CD14-positive monocyte (primary cell): ENCODE measurements around the gene ZMYND10. TPM values are rescaled to one million over a fixed set of nuclear protein-coding genes. Genes with fewer than 3 reads are reported as not detected.

Source experiments
- DNase-seq, 3 donors: peaks; one replicate each; pipeline ENCODE4 v3.0.0-alpha.2; 2011 to 2022
- H2AFZ ChIP-seq: 2 replicates; pipeline ENCODE4 v1.6.0; 2012; ENCODE audit warnings: mild to moderate bottlenecking, low read depth, low read length, inconsistent platforms; ENCODE audit not compliant: insufficient read depth, poor library complexity, severe bottlenecking
- H3K27ac ChIP-seq, 2 donors: 1 replicate in 1 of 2; 2 replicates in 1 of 2; pipeline ENCODE4 v1.5.1; 2012 to 2013; ENCODE audit warnings: low read length in 2 of 2, control low read depth in 1 of 2, inconsistent platforms in 1 of 2, low read depth in 1 of 2, mild to moderate bottlenecking in 1 of 2
- H3K27me3 ChIP-seq, 2 donors: one replicate each; pipeline versions ENCODE4 v1.6.0 to v1.6.1; 2011 to 2013; ENCODE audit warnings: low read length in 2 of 2; ENCODE audit not compliant: control insufficient read depth in 2 of 2, insufficient read depth in 2 of 2
- H3K36me3 ChIP-seq, 2 donors: replicated peaks in 1 of 2; 1 replicate in 1 of 2; 2 replicates in 1 of 2; pipeline versions ENCODE4 v1.5.1 to v1.6.1; 2012 to 2013; ENCODE audit warnings: low read length in 2 of 2, control low read depth in 1 of 2, inconsistent platforms in 1 of 2, mild to moderate bottlenecking in 1 of 2; ENCODE audit not compliant: insufficient read depth in 2 of 2, control insufficient read depth in 1 of 2
- H3K4me1 ChIP-seq, 2 donors: 1 replicate in 1 of 2; 2 replicates in 1 of 2; pipeline versions ENCODE4 v1.5.1 to v1.6.1; 2012 to 2013; ENCODE audit warnings: low read length in 2 of 2, control low read depth in 1 of 2, inconsistent platforms in 1 of 2, mild to moderate bottlenecking in 1 of 2, moderate library complexity in 1 of 2; ENCODE audit not compliant: insufficient read depth in 2 of 2, control insufficient read depth in 1 of 2
- H3K4me2 ChIP-seq: replicated peaks from 2 replicates; pipeline ENCODE3; 2012; ENCODE audit warnings: low read length, moderate library complexity, mild to moderate bottlenecking; ENCODE audit not compliant: poor library complexity, severe bottlenecking; ENCODE audit errors: extremely low read depth
- H3K4me3 ChIP-seq, 3 experiments: fragments of 200-600 bp in 1 of 3; sonication (generic) in 1 of 3; replicated peaks in 1 of 3; 1 replicate in 2 of 3; 2 replicates in 1 of 3; pipeline ENCODE4 v1.5.1; 2011 to 2013; ENCODE audit warnings: low read length in 3 of 3, mild to moderate bottlenecking in 3 of 3, control low read depth in 2 of 3, low read depth in 2 of 3, inconsistent platforms in 1 of 3, moderate library complexity in 1 of 3
- H3K79me2 ChIP-seq: 2 replicates; pipeline ENCODE4 v1.6.0; 2012; ENCODE audit warnings: mild to moderate bottlenecking, control low read depth, inconsistent platforms, low read length, moderate library complexity; ENCODE audit not compliant: insufficient read depth
- H3K9ac ChIP-seq: 2 replicates; pipeline ENCODE4 v1.6.0; 2017; ENCODE audit warnings: low read length, mild to moderate bottlenecking; ENCODE audit not compliant: insufficient read depth, poor library complexity, severe bottlenecking
- H3K9me3 ChIP-seq, 2 donors: replicated peaks in 1 of 2; 1 replicate in 1 of 2; 2 replicates in 1 of 2; pipeline versions ENCODE4 v1.5.1 to v1.6.1; 2012 to 2013; ENCODE audit warnings: low read length in 2 of 2, control low read depth in 1 of 2; ENCODE audit not compliant: control insufficient read depth in 1 of 2, insufficient read depth in 1 of 2
- H4K20me1 ChIP-seq: 2 replicates; pipeline ENCODE4 v1.6.0; 2012; ENCODE audit warnings: mild to moderate bottlenecking, low read length, control low read depth, moderate library complexity; ENCODE audit not compliant: insufficient read depth
- H3K27ac Mint-ChIP-seq, 7 donors: one replicate each; pipeline ENCODE4 v1.8.0; 2020; ENCODE audit warnings: mild to moderate bottlenecking in 7 of 7, mixed read lengths in 7 of 7, moderate library complexity in 6 of 7, inconsistent platforms in 2 of 7
- H3K27me3 Mint-ChIP-seq, 3 donors: one replicate each; pipeline ENCODE4 v1.8.0; 2021 to 2022; ENCODE audit warnings: low read depth in 3 of 3, mild to moderate bottlenecking in 3 of 3, mixed read lengths in 3 of 3, moderate library complexity in 3 of 3, inconsistent platforms in 1 of 3
- H3K36me3 Mint-ChIP-seq, 2 donors: one replicate each; pipeline ENCODE4 v1.8.0; 2020; ENCODE audit warnings: mixed read lengths in 2 of 2, inconsistent platforms in 1 of 2, mild to moderate bottlenecking in 1 of 2
- H3K4me1 Mint-ChIP-seq: one replicate; pipeline ENCODE4 v1.8.0; 2020; ENCODE audit warnings: mild to moderate bottlenecking, mixed read lengths
- H3K4me3 Mint-ChIP-seq, 2 donors: one replicate each; pipeline ENCODE4 v1.8.0; 2020; ENCODE audit warnings: mild to moderate bottlenecking in 2 of 2, mixed read lengths in 2 of 2, moderate library complexity in 1 of 2
- H3K9me3 Mint-ChIP-seq, 7 donors: one replicate each; pipeline ENCODE4 v1.8.0; 2020 to 2022; ENCODE audit warnings: mixed read lengths in 7 of 7, mild to moderate bottlenecking in 6 of 7, moderate library complexity in 6 of 7, inconsistent platforms in 2 of 7
- WGBS: methylation state at CpG from one replicate; pipeline ENCODE4 v1.1.5; 2013; ENCODE audit warnings: missing lambda C conversion rate; ENCODE audit not compliant: insufficient coverage; 5-methylcytosine and 5-hydroxymethylcytosine counted together
- intact Hi-C, 2 donors: fragments of 100-400 bp; cut with micrococcal nuclease; formaldehyde crosslinking; loops; one replicate each; pipeline versions ENCODE4 v1.15.0 to v1.15.1; 2023
- polyA plus RNA-seq, 3 donors: library from polyadenylated mRNA; depleted of rRNA in 1 of 3; unstranded in 2 of 3; stranded (reverse) in 1 of 3; fragments of 300-500 nt in 2 of 3; fragments of >200 nt in 1 of 3; fragmentation: Illumina TruSeq in 2 of 3; gene quantifications; 1 replicate in 2 of 3; 2 replicates in 1 of 3; pipeline ENCODE4 v1.2.3, GENCODE V29; 2012 to 2021
- TF ChIP-seq, protein P1 (sequence below): fragments of 200-600 bp; IDR thresholded peaks from one replicate; pipeline ENCODE4 v1.8.0; 2022; ENCODE audit warnings: antibody characterized with exemption, mild to moderate bottlenecking

ZMYND10 gene
- polyA plus RNA-seq, 3 donors: 0.12 to 1.7 (median 0.19) TPM

- H3K9ac ChIP-seq: peak within 1 kb of the TSS; percentile 94
- peak within 1 kb of the TSS; percentile 77 for H2AFZ ChIP-seq
- peaks cover 13 to 18% of the 10 kb centered on the region in 2 donors for H3K36me3 Mint-ChIP-seq
- intact Hi-C loops: no loop called here
- H3K79me2 ChIP-seq: peaks cover 69% of the 10 kb centered on the region
- peak within 1 kb of the TSS; percentile 95 for H3K4me2 ChIP-seq
- H3K27me3 ChIP-seq: no peaks in the 10 kb centered on the region
- no peaks in the 10 kb centered on the region for H3K9me3 ChIP-seq
- H3K36me3 ChIP-seq: peaks cover 6 to 10% of the 10 kb centered on the region in 2 donors
- peak within 1 kb of the TSS; percentile 50 to 94 (median 83) for H3K4me3 ChIP-seq
- peak; percentile 47 to 63 (median 60) for DNase-seq
- H3K4me1 ChIP-seq: peaks cover 59 to 92% of the 10 kb centered on the region in 2 donors
- H4K20me1 ChIP-seq: peaks cover 21% of the 10 kb centered on the region
- H3K27me3 Mint-ChIP-seq: no peaks in the 10 kb centered on the region
- H3K4me3 Mint-ChIP-seq: peak within 1 kb of the TSS; percentile 79 to 96
- no peaks in the 10 kb centered on the region for H3K9me3 Mint-ChIP-seq
- H3K4me1 Mint-ChIP-seq: peaks cover 69% of the 10 kb centered on the region
- H3K27ac Mint-ChIP-seq: peak within 1 kb of the TSS; percentile 94 to 99 (median 96)
- peak within 1 kb of the TSS; percentile 91 to 98 for H3K27ac ChIP-seq
- under 1% methylated on average over 80 of the region's 85 CpGs for WGBS
- TF ChIP-seq, protein P1, sequence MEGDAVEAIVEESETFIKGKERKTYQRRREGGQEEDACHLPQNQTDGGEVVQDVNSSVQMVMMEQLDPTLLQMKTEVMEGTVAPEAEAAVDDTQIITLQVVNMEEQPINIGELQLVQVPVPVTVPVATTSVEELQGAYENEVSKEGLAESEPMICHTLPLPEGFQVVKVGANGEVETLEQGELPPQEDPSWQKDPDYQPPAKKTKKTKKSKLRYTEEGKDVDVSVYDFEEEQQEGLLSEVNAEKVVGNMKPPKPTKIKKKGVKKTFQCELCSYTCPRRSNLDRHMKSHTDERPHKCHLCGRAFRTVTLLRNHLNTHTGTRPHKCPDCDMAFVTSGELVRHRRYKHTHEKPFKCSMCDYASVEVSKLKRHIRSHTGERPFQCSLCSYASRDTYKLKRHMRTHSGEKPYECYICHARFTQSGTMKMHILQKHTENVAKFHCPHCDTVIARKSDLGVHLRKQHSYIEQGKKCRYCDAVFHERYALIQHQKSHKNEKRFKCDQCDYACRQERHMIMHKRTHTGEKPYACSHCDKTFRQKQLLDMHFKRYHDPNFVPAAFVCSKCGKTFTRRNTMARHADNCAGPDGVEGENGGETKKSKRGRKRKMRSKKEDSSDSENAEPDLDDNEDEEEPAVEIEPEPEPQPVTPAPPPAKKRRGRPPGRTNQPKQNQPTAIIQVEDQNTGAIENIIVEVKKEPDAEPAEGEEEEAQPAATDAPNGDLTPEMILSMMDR: no peak
Measured at GRCh38 chr3:50340448-50341329, 4.8 kb downstream of the ZMYND10 start, which contains the start of gene RASSF1. Gene RASSF1 (minus strand): TSS chr3:50340836. CDS start chr3:50340805, 31 bp downstream.

- intact Hi-C loops: no loop called here
- TF ChIP-seq, protein P1: no peak
- WGBS: 2% methylated on average over 9 of the region's 9 CpGs
- Histone ChIP-seq H3K27ac (peak overlapping the region; percentile 91 to 98), H4K20me1 (peaks cover 25% of the 10 kb centered on the region), H3K9ac (peak overlapping the region; percentile 94), H3K36me3 (peaks cover 8 to 13% of the 10 kb centered on the region in 2 donors), H3K4me1 (peaks cover 59 to 89% of the 10 kb centered on the region in 2 donors), H3K4me2 (peak overlapping the region; percentile 95), H3K4me3 (peak overlapping the region; percentile 50 to 94 (median 83)), H3K79me2 (peaks cover 71% of the 10 kb centered on the region), H3K27me3 (no peaks in the 10 kb centered on the region), H3K9me3 (no peaks in the 10 kb centered on the region), H2AFZ (peak overlapping the region; percentile 77)
- Mint-ChIP-seq H3K36me3 (peaks cover 15 to 23% of the 10 kb centered on the region in 2 donors), H3K4me3 (peak overlapping the region; percentile 79 to 96), H3K4me1 (peaks cover 67% of the 10 kb centered on the region), H3K9me3 (no peaks in the 10 kb centered on the region), H3K27ac (peak overlapping the region; percentile 92 to 99 (median 96)), H3K27me3 (no peaks in the 10 kb centered on the region)
- no peak for DNase-seq
Measured at GRCh38 chr3:50340147-50340447, 5.4 kb downstream of the ZMYND10 start.
